ENCODE data around the gene CCDC86. TPM values are rescaled to one million over a fixed set of nuclear protein-coding genes. Genes with fewer than 3 reads are reported as not detected.

Gene CCDC86
- total and polyA plus RNA-seq, 9 of the 15 experiments (the other 6 are each of a cell fraction or from before 2014, with no cell fraction given): 4.6 to 102 (median 25.2) TPM

GRCh38 chr11:60855726-60856633 is 14.1 kb downstream of the CCDC86 start, which contains the start of gene PTGDR2 (continued):
- TF ChIP-seq VEZF1 (CRISPR knock-in tag; IDR thresholded peaks at IDR 0.05) (peak; percentile 64; the same call in 1 of the 2 replicates), UBTF (IDR thresholded peaks at IDR 0.05; ENCODE audit: borderline replicate concordance in 1 of 2, low read depth in 2 of 2, low read length in 2 of 2) (no peak), SREBF1 (IDR thresholded peaks at IDR 0.05; ENCODE audit: borderline replicate concordance, low read depth, low read length) (no peak), TFAP4 (CRISPR knock-in tag; IDR thresholded peaks at IDR 0.05; ENCODE audit: borderline replicate concordance) (peak; percentile 56; the same call in 1 of the 2 replicates), KLF6 (CRISPR knock-in tag; IDR thresholded peaks at IDR 0.05; ENCODE audit: borderline replicate concordance) (no peak)
